HCT116 (cell line): ENCODE data around the gene GRB2.

Experiments
- JUND ChIP-seq: IDR thresholded peaks from 2 replicates; pipeline ENCODE4 v1.6.1; 2012
- POLR2AphosphoS5 ChIP-seq: IDR thresholded peaks from 2 replicates; pipeline ENCODE4 v1.6.1; 2011; ENCODE audit warnings: mild to moderate bottlenecking, low read depth, low read length, moderate library complexity
- RAD21 ChIP-seq: IDR thresholded peaks from 2 replicates; pipeline ENCODE4 v1.6.1; 2012; ENCODE audit warnings: low read depth, mild to moderate bottlenecking
- SP1 ChIP-seq: IDR thresholded peaks from 2 replicates; pipeline ENCODE4 v1.6.1; 2012; ENCODE audit warnings: low read depth
- SRF ChIP-seq: IDR thresholded peaks from 2 replicates; pipeline ENCODE4 v1.6.1; 2012; ENCODE audit warnings: low read depth
- ZNF274 ChIP-seq: fragments of 200-500 bp; sonication (Bioruptor generic); IDR thresholded peaks from 2 replicates; pipeline ENCODE4 v1.6.1; 2014; ENCODE audit warnings: mild to moderate bottlenecking, low read depth, low read length, inconsistent platforms
- TF ChIP-seq, protein P1 (sequence below), 3 experiments: fragments of 200-600 bp in 1 of 3; sonication (generic) in 1 of 3; IDR thresholded peaks in 2 of 3; conservative IDR thresholded peaks in 1 of 3; 2 replicates each; pipeline ENCODE4 v1.5.1; 2012 to 2017; ENCODE audit warnings: low read depth in 2 of 3, low read length in 2 of 3, antibody characterized with exemption in 1 of 3, borderline replicate concordance in 1 of 3, control low read depth in 1 of 3, mild to moderate bottlenecking in 1 of 3, mixed read lengths in 1 of 3, mixed run types in 1 of 3, moderate library complexity in 1 of 3; ENCODE audit not compliant: insufficient read depth in 1 of 3

DNA sequence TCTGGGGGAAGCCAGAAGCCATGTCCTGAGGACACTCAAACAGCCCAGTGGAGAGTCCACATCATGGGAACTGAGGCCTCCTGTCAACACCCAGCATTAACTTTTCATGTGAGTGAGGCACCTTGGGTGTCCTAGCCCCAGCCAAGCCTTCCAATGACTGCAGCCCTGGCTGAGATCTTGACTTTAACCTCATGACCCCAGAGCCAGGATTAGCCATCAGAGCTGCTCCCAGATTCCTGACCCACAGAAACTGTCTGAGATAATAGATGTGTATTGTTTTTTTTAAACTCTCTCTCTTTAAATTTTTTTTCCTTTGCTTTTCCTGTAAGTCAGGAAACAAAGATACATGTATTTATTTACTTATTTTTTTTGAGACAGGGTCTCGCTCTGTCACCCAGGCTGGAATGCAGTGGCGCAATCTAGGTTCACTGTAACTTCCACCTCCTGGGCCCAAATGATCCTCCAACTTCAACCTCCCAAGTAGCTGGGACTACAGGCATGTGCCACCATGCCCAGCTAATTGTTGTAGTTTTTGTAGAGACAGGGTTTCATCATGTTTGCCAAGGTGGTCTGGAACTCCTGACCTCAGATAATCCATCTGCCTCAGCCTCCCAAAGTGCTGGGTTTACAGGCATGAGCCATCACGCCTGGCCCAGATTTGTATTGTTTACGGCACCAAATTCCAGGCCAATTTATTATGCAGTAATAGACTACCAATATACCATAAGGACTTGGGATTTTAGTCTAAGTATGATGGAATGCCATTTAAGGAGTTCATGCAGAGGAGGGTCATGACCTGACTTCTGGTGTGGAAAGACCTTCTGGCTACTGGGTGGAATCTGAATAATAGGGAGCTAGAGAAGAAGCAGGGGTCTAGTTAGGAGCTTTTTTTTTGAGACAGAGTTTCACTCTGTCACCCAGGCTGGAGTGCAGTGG lies 37.0 kb upstream of the GRB2 start:
- TF ChIP-seq JUND (no peak), RAD21 (no peak), POLR2AphosphoS5 (no peak), ZNF274 (no peak), SP1 (no peak), SRF (no peak)
- TF ChIP-seq, protein P1, sequence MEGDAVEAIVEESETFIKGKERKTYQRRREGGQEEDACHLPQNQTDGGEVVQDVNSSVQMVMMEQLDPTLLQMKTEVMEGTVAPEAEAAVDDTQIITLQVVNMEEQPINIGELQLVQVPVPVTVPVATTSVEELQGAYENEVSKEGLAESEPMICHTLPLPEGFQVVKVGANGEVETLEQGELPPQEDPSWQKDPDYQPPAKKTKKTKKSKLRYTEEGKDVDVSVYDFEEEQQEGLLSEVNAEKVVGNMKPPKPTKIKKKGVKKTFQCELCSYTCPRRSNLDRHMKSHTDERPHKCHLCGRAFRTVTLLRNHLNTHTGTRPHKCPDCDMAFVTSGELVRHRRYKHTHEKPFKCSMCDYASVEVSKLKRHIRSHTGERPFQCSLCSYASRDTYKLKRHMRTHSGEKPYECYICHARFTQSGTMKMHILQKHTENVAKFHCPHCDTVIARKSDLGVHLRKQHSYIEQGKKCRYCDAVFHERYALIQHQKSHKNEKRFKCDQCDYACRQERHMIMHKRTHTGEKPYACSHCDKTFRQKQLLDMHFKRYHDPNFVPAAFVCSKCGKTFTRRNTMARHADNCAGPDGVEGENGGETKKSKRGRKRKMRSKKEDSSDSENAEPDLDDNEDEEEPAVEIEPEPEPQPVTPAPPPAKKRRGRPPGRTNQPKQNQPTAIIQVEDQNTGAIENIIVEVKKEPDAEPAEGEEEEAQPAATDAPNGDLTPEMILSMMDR (IDR thresholded peaks at IDR 0.05 in 2 of 3, conservative IDR thresholded peaks at IDR 0.05 in 1 of 3; ENCODE audit: borderline replicate concordance in 1 of 3, insufficient read depth in 1 of 3, low read depth in 2 of 3, low read length in 2 of 3) = no peak
